Measurements from ENCODE around the gene TSC22D4.
"Not testable (repeated sequence)": the region's sequence is repeated elsewhere in the genome, so short reads cannot be mapped to it uniquely, and the experiment has no call there.

TSC22D4 gene

DNA sequence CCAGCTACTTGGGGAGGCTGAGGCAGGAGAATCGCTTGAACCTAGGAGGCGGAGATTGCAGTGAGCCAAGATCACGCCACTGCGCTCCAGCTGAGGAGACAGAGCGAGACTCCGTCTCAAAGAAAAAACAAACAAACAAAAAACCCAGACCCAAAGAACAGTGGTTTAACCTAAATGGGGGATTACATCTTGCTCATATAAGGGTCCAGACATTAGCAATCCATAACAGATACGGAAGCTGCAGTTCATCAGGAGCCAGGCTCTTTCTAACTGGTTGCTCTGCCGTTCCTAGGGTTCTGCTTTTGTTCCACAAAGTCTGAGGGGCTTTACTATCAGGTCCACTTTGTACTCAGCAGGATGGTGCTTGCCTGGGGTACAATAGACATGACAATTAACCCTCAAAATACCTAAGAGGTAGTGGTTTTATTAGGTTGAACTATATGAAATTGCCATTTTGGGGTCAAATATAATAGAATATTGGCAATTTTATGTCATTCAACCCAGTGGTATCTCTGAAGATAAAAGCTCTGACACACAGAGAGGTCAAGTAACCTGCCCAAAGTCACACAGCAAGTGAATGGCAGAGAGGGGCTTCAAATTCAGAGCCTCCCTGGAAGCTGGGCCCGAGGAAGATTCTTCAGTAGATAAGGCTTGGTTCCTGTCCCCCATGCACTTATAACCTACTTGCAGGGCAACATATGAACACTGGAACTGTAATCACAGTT is 26.0 kb upstream of the TSC22D4 start:
- TF ChIP-seq CTCF (IDR thresholded peaks at IDR 0.05; ENCODE audit: borderline replicate concordance, insufficient read depth, low read depth, low read length) = no peak
- H3K4me3 ChIP-seq (ENCODE audit: low read depth, low read length) = no peak overlapping the region

GRCh38 chr7:100504031-100504430 is 25.0 kb upstream of the TSC22D4 start:
- not testable (repeated sequence) for H3K4me3 ChIP-seq (ENCODE audit: low read depth, low read length)

GRCh38 chr7:100500743-100501142 is 21.7 kb upstream of the TSC22D4 start:
- H3K4me3 ChIP-seq (ENCODE audit: low read depth, low read length) = not testable (repeated sequence)

- no peak overlapping the region for H3K4me3 ChIP-seq (ENCODE audit: low read depth, low read length)
- TF ChIP-seq CTCF (IDR thresholded peaks at IDR 0.05; ENCODE audit: borderline replicate concordance, insufficient read depth, low read depth, low read length) = no peak
These were observed 17.5 kb upstream of the TSC22D4 start for GRCh38 chr7:100496509-100496908.

DNA sequence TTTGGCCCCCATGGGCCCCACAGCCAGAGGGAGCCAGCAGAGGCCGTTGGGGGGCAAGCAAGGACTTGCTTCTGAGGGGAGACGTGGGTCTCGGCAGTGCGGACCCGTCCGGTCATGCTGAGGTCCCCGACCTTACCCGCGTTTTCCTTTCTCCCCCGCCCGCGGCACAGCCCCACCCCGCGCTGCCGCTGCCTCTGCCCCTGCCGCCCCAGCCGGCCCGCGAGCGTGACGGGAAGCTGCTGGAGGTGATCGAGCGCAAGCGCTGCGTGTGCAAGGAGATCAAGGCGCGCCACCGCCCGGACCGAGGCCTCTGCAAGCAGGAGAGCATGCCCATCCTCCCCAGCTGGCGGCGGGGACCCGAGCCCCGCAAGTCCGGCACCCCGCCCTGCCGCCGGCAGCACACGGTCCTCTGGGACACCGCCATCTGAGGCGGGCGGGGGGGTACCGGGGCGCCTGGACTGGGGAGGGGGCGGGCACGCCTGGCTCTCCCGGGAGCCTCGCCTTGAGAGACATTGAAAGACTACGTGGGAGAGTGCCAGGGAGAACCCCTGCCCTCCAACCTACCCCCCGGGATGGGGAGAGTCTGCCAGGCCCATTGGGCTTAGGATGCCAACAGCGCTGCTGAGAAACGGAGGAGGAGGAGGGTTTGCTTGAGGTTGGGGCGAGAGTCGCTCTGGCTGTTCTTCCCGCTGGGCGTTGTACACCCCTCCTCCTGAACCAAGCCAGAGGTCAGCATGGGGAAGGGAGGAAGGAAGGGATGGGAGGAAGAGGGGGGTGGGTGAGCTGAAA is 14.7 kb upstream of the TSC22D4 start:
- peak; percentile 26; the same call in 1 of the 2 replicates for TF ChIP-seq CTCF (IDR thresholded peaks at IDR 0.05; ENCODE audit: borderline replicate concordance, insufficient read depth, low read depth, low read length)
- peak overlapping the region; percentile 48 for H3K4me3 ChIP-seq (ENCODE audit: low read depth, low read length)

- H3K4me3 ChIP-seq (ENCODE audit: low read depth, low read length) = peak overlapping the region; percentile 48
- TF ChIP-seq CTCF (IDR thresholded peaks at IDR 0.05; ENCODE audit: borderline replicate concordance, insufficient read depth, low read depth, low read length) = no peak
These were observed 13.9 kb upstream of the TSC22D4 start for GRCh38 chr7:100492738-100493475.

DNA sequence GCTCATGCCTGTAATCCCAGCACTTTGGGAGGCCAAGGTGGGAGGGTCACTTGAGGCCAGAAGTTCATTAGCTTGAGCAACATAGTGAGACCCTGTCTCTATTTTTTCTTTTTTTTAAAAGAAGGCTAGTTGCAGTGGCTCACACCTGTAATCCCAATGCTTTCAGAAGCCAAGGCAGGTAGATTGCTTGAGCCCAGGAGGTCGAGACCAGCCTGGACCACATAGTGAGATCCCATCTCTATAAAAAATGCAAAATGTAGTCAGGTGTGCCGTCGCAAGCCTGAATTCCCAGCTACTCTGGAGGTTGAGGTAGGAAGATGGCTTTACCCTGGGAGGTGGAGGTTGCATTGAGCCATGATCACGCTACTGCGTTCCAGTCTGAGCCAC is 12.2 kb upstream of the TSC22D4 start:
- no peak overlapping the region for H3K4me3 ChIP-seq (ENCODE audit: low read depth, low read length)
- no peak for TF ChIP-seq CTCF (IDR thresholded peaks at IDR 0.05; ENCODE audit: borderline replicate concordance, insufficient read depth, low read depth, low read length)
